H1 (cell line): ENCODE results near the gene CIT. TPM values are rescaled to one million over a fixed set of nuclear protein-coding genes. Genes with fewer than 3 reads are reported as not detected.

Experiments used
- CTCF ChIA-PET: fragments of 300-600 bp; sonication (Branson Sonifier 250); formaldehyde crosslinking; loops from one replicate; lab custom pipeline; 2021; ENCODE audit not compliant: partially characterized antibody; lab: Charles Lee
- POLR2A ChIA-PET: fragments of 300-600 bp; sonication (Branson Sonifier 250); formaldehyde crosslinking; loops from one replicate; lab custom pipeline; 2021; ENCODE audit warnings: inconsistent platforms; ENCODE audit not compliant: partially characterized antibody; lab: Charles Lee
- DNase-seq, 2 experiments: peaks; one replicate each; pipeline versions ENCODE4 v3.0.0 to v3.0.0-alpha.2; 2010 to 2022; ENCODE audit warnings: low spot score in 2 of 2, low read depth in 1 of 2, mixed read lengths in 1 of 2
- FAIRE-seq: peaks from 2 replicates; lab custom pipeline; 2011; peaks lifted over from hg19 to GRCh38; lab: Jason Lieb, UNC
- H2AFZ ChIP-seq: 2 replicates; pipeline ENCODE4 v1.8.1; 2012; ENCODE audit warnings: low read length, inconsistent platforms
- H2AK5ac ChIP-seq: 2 replicates; pipeline ENCODE4 v1.6.1; 2013; ENCODE audit warnings: low read depth, low read length
- H2BK120ac ChIP-seq: replicated peaks from 2 replicates; pipeline ENCODE3; 2013; ENCODE audit warnings: low read depth, low read length, inconsistent platforms
- H2BK12ac ChIP-seq: 2 replicates; pipeline ENCODE4 v1.6.1; 2013; ENCODE audit warnings: low read depth, low read length
- H2BK15ac ChIP-seq: 2 replicates; pipeline ENCODE4 v1.6.1; 2013; ENCODE audit warnings: low read length
- H2BK20ac ChIP-seq: 2 replicates; pipeline ENCODE4 v1.6.1; 2013; ENCODE audit warnings: low read length
- H2BK5ac ChIP-seq: 2 replicates; pipeline ENCODE4 v1.6.1; 2013; ENCODE audit warnings: low read depth, low read length
- H3K14ac ChIP-seq: 2 replicates; pipeline ENCODE4 v1.6.1; 2013; ENCODE audit warnings: inconsistent platforms; ENCODE audit not compliant: insufficient read length
- H3K18ac ChIP-seq: 2 replicates; pipeline ENCODE4 v1.6.1; 2013; ENCODE audit warnings: low read length; ENCODE audit errors: extremely low read depth
- H3K23ac ChIP-seq: 2 replicates; pipeline ENCODE4 v1.6.1; 2013; ENCODE audit warnings: inconsistent platforms; ENCODE audit not compliant: insufficient read length
- H3K23me2 ChIP-seq: 2 replicates; pipeline ENCODE4 v1.6.1; 2013; ENCODE audit warnings: low read depth, low read length
- H3K27ac ChIP-seq: 2 replicates; pipeline ENCODE4 v1.6.1; 2011; ENCODE audit warnings: low read depth, low read length, inconsistent platforms
- H3K27me3 ChIP-seq, 4 experiments: replicated peaks in 1 of 4; 1 replicate in 1 of 4; 2 replicates in 3 of 4; pipeline versions ENCODE4 v1.6.1 to v1.8.1; 2011 to 2013; ENCODE audit warnings: low read length in 3 of 4, mild to moderate bottlenecking in 3 of 4, inconsistent platforms in 2 of 4, mixed read lengths in 2 of 4, moderate library complexity in 1 of 4; ENCODE audit not compliant: control insufficient read depth in 3 of 4, insufficient read depth in 3 of 4; ENCODE audit errors: extremely low read depth in 1 of 4
- H3K36me3 ChIP-seq, 4 experiments: 2 replicates each; pipeline versions ENCODE4 v1.6.1 to v1.8.1; 2011 to 2013; ENCODE audit warnings: mild to moderate bottlenecking in 4 of 4, low read length in 3 of 4, moderate library complexity in 2 of 4, control low read depth in 1 of 4, inconsistent platforms in 1 of 4; ENCODE audit not compliant: insufficient read depth in 4 of 4, control insufficient read depth in 2 of 4
- H3K4ac ChIP-seq: replicated peaks from 2 replicates; pipeline ENCODE3; 2013; ENCODE audit warnings: low read length, low read depth, mixed read lengths, inconsistent platforms; ENCODE audit not compliant: insufficient read length
- H3K4me1 ChIP-seq, 4 experiments: replicated peaks in 1 of 4; 1 replicate in 1 of 4; 2 replicates in 3 of 4; pipeline versions ENCODE4 v1.6.1 to v1.8.1; 2011 to 2013; ENCODE audit warnings: low read length in 3 of 4, inconsistent platforms in 2 of 4, mixed read lengths in 1 of 4; ENCODE audit not compliant: insufficient read depth in 4 of 4, control insufficient read depth in 3 of 4
- H3K4me2 ChIP-seq, 2 experiments: 2 replicates each; pipeline versions ENCODE4 v1.6.1 to v1.8.1; 2011 to 2013; ENCODE audit warnings: low read depth in 2 of 2, low read length in 2 of 2, control low read depth in 1 of 2, inconsistent platforms in 1 of 2, mild to moderate bottlenecking in 1 of 2; ENCODE audit not compliant: insufficient read depth in 1 of 2
- H3K4me3 ChIP-seq, 4 experiments: fragments of 200-600, 300-600 bp in 1 of 4; sonication (generic), shearing (Covaris generic), sonication (Bioruptor Twin) in 1 of 4; 2 replicates each; pipeline versions ENCODE4 v1.5.1 to v1.8.1; 2011 to 2016; ENCODE audit warnings: low read length in 4 of 4, low read depth in 3 of 4, control low read depth in 2 of 4, inconsistent platforms in 2 of 4, mild to moderate bottlenecking in 2 of 4, mixed read lengths in 1 of 4, moderate library complexity in 1 of 4; ENCODE audit not compliant: insufficient read depth in 2 of 4; ENCODE audit errors: extremely low read depth in 1 of 4
- H3K56ac ChIP-seq: replicated peaks from 2 replicates; pipeline ENCODE3; 2013; ENCODE audit warnings: low read depth, mild to moderate bottlenecking, mixed read lengths, low read length, inconsistent platforms; ENCODE audit not compliant: insufficient read length
- H3K79me1 ChIP-seq: 2 replicates; pipeline ENCODE4 v1.6.1; 2013; ENCODE audit warnings: low read depth, low read length, control low read depth
- H3K79me2 ChIP-seq, 2 experiments: 2 replicates each; pipeline versions ENCODE4 v1.6.1 to v1.8.1; 2012 to 2013; ENCODE audit warnings: low read length in 2 of 2, mild to moderate bottlenecking in 2 of 2, inconsistent platforms in 1 of 2; ENCODE audit not compliant: insufficient read depth in 2 of 2, control insufficient read depth in 1 of 2
- H3K9ac ChIP-seq, 4 experiments: replicated peaks in 1 of 4; 1 replicate in 1 of 4; 2 replicates in 3 of 4; pipeline versions ENCODE4 v1.6.1 to v1.8.1; 2011 to 2013; ENCODE audit warnings: low read depth in 3 of 4, low read length in 3 of 4, control low read depth in 2 of 4, mild to moderate bottlenecking in 2 of 4, moderate library complexity in 2 of 4, inconsistent platforms in 1 of 4; ENCODE audit errors: extremely low read depth in 1 of 4
- H3K9me3 ChIP-seq, 2 experiments: 2 replicates each; pipeline versions ENCODE4 v1.6.1 to v1.8.1; 2012 to 2013; ENCODE audit warnings: mild to moderate bottlenecking in 2 of 2, moderate library complexity in 2 of 2, control low read depth in 1 of 2, inconsistent platforms in 1 of 2, low read depth in 1 of 2, low read length in 1 of 2, mixed read lengths in 1 of 2; ENCODE audit not compliant: insufficient read depth in 2 of 2
- H4K20me1 ChIP-seq, 2 experiments: replicated peaks in 1 of 2; 2 replicates each; pipeline versions ENCODE3 to v1.8.1; 2011 to 2013; ENCODE audit warnings: inconsistent platforms in 2 of 2, low read length in 2 of 2, mild to moderate bottlenecking in 1 of 2; ENCODE audit not compliant: insufficient read depth in 2 of 2, control insufficient read depth in 1 of 2
- H4K5ac ChIP-seq: 2 replicates; pipeline ENCODE4 v1.6.1; 2013; ENCODE audit warnings: low read length, low read depth, mixed read lengths, inconsistent platforms; ENCODE audit not compliant: insufficient read length
- H4K8ac ChIP-seq: 2 replicates; pipeline ENCODE4 v1.8.0; 2013; ENCODE audit warnings: mild to moderate bottlenecking, moderate library complexity, low read length, inconsistent platforms; ENCODE audit not compliant: insufficient read depth; ENCODE audit errors: extremely low read depth
- H4K91ac ChIP-seq: replicated peaks from 2 replicates; pipeline ENCODE3; 2013; ENCODE audit warnings: low read length, mixed read lengths, inconsistent platforms; ENCODE audit not compliant: insufficient read length
- BRCA1 ChIP-seq: IDR thresholded peaks from 2 replicates; pipeline ENCODE4 v1.6.1; 2012; ENCODE audit warnings: low read depth, low read length, improper control_type of control experiment
- CBX5 ChIP-seq: fragments of 300-800, 300-1000 bp; sonication (generic); IDR thresholded peaks from 2 replicates; pipeline ENCODE4 v1.7.1; 2016; ENCODE audit warnings: antibody characterized with exemption, low read length, low read depth
- CBX8 ChIP-seq: fragments of 300-800, 300-1000 bp; sonication (generic); IDR thresholded peaks from 2 replicates; pipeline ENCODE4 v1.7.1; 2016; ENCODE audit warnings: low read depth, low read length, borderline replicate concordance
- CTCF ChIP-seq, 3 experiments: IDR thresholded peaks; 1 replicate in 2 of 3; 2 replicates in 1 of 3; pipeline versions ENCODE4 v1.5.1 to v1.6.1; 2011; ENCODE audit warnings: low read length in 3 of 3, mild to moderate bottlenecking in 3 of 3, inconsistent platforms in 2 of 3, low read depth in 1 of 3, moderate library complexity in 1 of 3; ENCODE audit not compliant: insufficient read depth in 1 of 3; ENCODE audit errors: control extremely low read depth in 1 of 3
- FOSL1 ChIP-seq: IDR thresholded peaks from 2 replicates; pipeline ENCODE4 v1.6.1; 2011; ENCODE audit warnings: mild to moderate bottlenecking, low read depth, low read length, moderate library complexity; ENCODE audit not compliant: insufficient read depth
- KDM1A ChIP-seq: fragments of 200-600, 300-600 bp; sonication (generic); IDR thresholded peaks from 2 replicates; pipeline ENCODE4 v1.7.1; 2016; ENCODE audit warnings: mild to moderate bottlenecking, low read length, borderline replicate concordance
- SIN3A ChIP-seq, 2 experiments: IDR thresholded peaks in 1 of 2; conservative IDR thresholded peaks in 1 of 2; 2 replicates each; pipeline ENCODE4 v1.6.1; 2011 to 2012; ENCODE audit warnings: low read length in 2 of 2, improper control_type of control experiment in 1 of 2, low read depth in 1 of 2, mild to moderate bottlenecking in 1 of 2
- SUZ12 ChIP-seq: fragments of 200-600 bp; sonication (generic); IDR thresholded peaks from 2 replicates; pipeline ENCODE4 v1.6.1; 2012; ENCODE audit warnings: mild to moderate bottlenecking, inconsistent platforms, low read length, moderate library complexity, mixed read lengths
- TBP ChIP-seq: IDR thresholded peaks from 2 replicates; pipeline ENCODE4 v1.6.1; 2011; ENCODE audit warnings: low read depth, low read length, improper control_type of control experiment
- WGBS, 2 experiments: shearing (Covaris generic) in 1 of 2; methylation state at CpG; one replicate each; pipeline versions ENCODE4 v1.1.6 to v1.1.7; 2013 to 2015; ENCODE audit warnings: low lambda C conversion rate in 2 of 2, mixed read lengths in 2 of 2, inconsistent platforms in 1 of 2, low coverage in 1 of 2, missing lambda C conversion rate in 1 of 2; ENCODE audit not compliant: insufficient replicate concordance in 2 of 2, insufficient coverage in 1 of 2, insufficient read length in 1 of 2; ENCODE audit errors: extremely low coverage in 1 of 2, missing lambda C conversion rate in 1 of 2; 5-methylcytosine and 5-hydroxymethylcytosine counted together
- polyA plus RNA-seq, 7 experiments: library from polyadenylated mRNA; depleted of rRNA in 3 of 7; stranded (reverse) in 5 of 7; unstranded in 2 of 7; fragments of >200 nt in 5 of 7; fragments of 200-250 nt in 2 of 7; gene quantifications; 1 replicate in 5 of 7; 2 replicates in 1 of 7; 4 replicates in 1 of 7; pipeline versions ENCODE4 v1.2.1 to v1.2.3, GENCODE V29; 2011 to 2013; ENCODE audit warnings: missing spikeins in 2 of 7, mixed read lengths in 2 of 7
- total RNA-seq: library from RNA; stranded (reverse); fragmentation: NEBNext Ultra II Directional; extraction: Animal tissue kit (Norgen Biotek cat#: 25700); gene quantifications from 2 replicates; pipeline ENCODE4 v1.2.1, GENCODE V29; 2021

The CIT gene
- total and polyA plus RNA-seq, 2 of the 8 experiments (the other 6 are each of a cell fraction or from before 2014, with no cell fraction given) = 17.1 to 60.9 TPM

- Histone ChIP-seq H2AFZ (no peak overlapping the region), H4K5ac (no peak overlapping the region), H3K4me2 (no peak overlapping the region), H3K9me3 (no peaks in the 10 kb centered on the region), H3K4me1 (no peaks in the 10 kb centered on the region), H3K14ac (no peak overlapping the region), H3K4ac (no peak overlapping the region), H3K4me3 (no peak overlapping the region), H3K36me3 (no peaks in the 10 kb centered on the region), H2BK5ac (no peak overlapping the region), H3K27me3 (no peaks in the 10 kb centered on the region), H2AK5ac (no peak overlapping the region), H3K79me2 (no peaks in the 10 kb centered on the region), H2BK15ac (no peak overlapping the region), H2BK20ac (no peak overlapping the region), H3K9ac (no peak overlapping the region), H3K79me1 (no peaks in the 10 kb centered on the region), H4K91ac (no peak overlapping the region), H4K20me1 (no peaks in the 10 kb centered on the region), H3K18ac (no peak overlapping the region), H3K56ac (no peak overlapping the region), H2BK12ac (no peak overlapping the region), H2BK120ac (no peak overlapping the region), H4K8ac (no peak overlapping the region), H3K23me2 (no peaks in the 10 kb centered on the region), H3K23ac (no peak overlapping the region), H3K27ac (no peak overlapping the region)
- CTCF ChIA-PET = interaction anchor here (0.6 kb wide), 2 partner anchors 9 to 332 kb away, joined by 3 read pairs; no protein-coding TSS in a partner anchor
- FAIRE-seq (no peak), DNase-seq (no peak)
- 86% methylated on average over 4 of the region's 4 CpGs; no CpG with 5 or more reads in 1 of the 2 experiments for WGBS, 2 experiments
- TF ChIP-seq KDM1A = no peak
- no peak for TF ChIP-seq TBP
- no peak for TF ChIP-seq SUZ12
- no peak for TF ChIP-seq CBX8
- TF ChIP-seq SIN3A (conservative IDR thresholded peaks at IDR 0.05 in 1 of 2, IDR thresholded peaks at IDR 0.05 in 1 of 2; ENCODE audit: low read depth in 1 of 2, low read length in 2 of 2) = no peak
- TF ChIP-seq FOSL1 = no peak
- no peak for TF ChIP-seq CBX5
- TF ChIP-seq BRCA1 = no peak
- no peak for TF ChIP-seq CTCF (IDR thresholded peaks at IDR 0.05; ENCODE audit: control extremely low read depth in 1 of 3, insufficient read depth in 1 of 3, low read depth in 1 of 3, low read length in 3 of 3)
- POLR2A ChIA-PET = interaction anchor here (0.9 to 1.2 kb wide), 2 partner anchors 15 to 26 kb away, joined by 3 read pairs; no protein-coding TSS in a partner anchor
Measured at GRCh38 chr12:119883237-119883636, 6.1 kb upstream of the CIT start.
